Thyroid gland (tissue), 4 donors: ENCODE results near the gene CDYL2.

ENCODE experiments used
- CTCF ChIP-seq, 6 experiments: fragments of 200-600 bp in 3 of 6; fragments of 450-650 bp in 3 of 6; sonication (generic) in 3 of 6; IDR thresholded peaks; one replicate each; pipeline ENCODE4 v1.5.1; 2016 to 2019; ENCODE audit warnings: antibody characterized with exemption in 6 of 6, mild to moderate bottlenecking in 2 of 6, inconsistent platforms in 1 of 6, moderate library complexity in 1 of 6
- POLR2A ChIP-seq, 2 donors: fragments of 450-650 bp; IDR thresholded peaks; one replicate each; pipeline ENCODE4 v1.6.1; 2017; ENCODE audit warnings: antibody characterized with exemption in 2 of 2, mild to moderate bottlenecking in 2 of 2, moderate library complexity in 1 of 2

GRCh38 chr16:80725566-80726162 lies 78.7 kb downstream of the CDYL2 start:
- no peak for TF ChIP-seq CTCF (IDR thresholded peaks at IDR 0.05)
- no peak for TF ChIP-seq POLR2A (IDR thresholded peaks at IDR 0.05)
